GM18526 (cell line): ENCODE measurements around the gene ADAMTS2.

Experiments
- POLR2A ChIP-seq: IDR thresholded peaks from 3 replicates; pipeline ENCODE4 v1.6.1; 2011; ENCODE audit not compliant: insufficient read length; ENCODE audit errors: extremely low read depth

ADAMTS2 gene

GRCh38 chr5:179234563-179235135 is 110.6 kb downstream of the ADAMTS2 start:
- TF ChIP-seq POLR2A = no peak

GRCh38 chr5:179233909-179234562 is 111.2 kb downstream of the ADAMTS2 start:
- no peak for TF ChIP-seq POLR2A

- no peak for TF ChIP-seq POLR2A
These were observed 113.0 kb downstream of the ADAMTS2 start for GRCh38 chr5:179232091-179232735.

- no peak for TF ChIP-seq POLR2A
These were observed 114.0 kb downstream of the ADAMTS2 start for GRCh38 chr5:179231309-179231708.

- TF ChIP-seq POLR2A = no peak
These were observed 115.2 kb downstream of the ADAMTS2 start for GRCh38 chr5:179230061-179230461.

GRCh38 chr5:179229331-179229831 is 115.9 kb downstream of the ADAMTS2 start:
- no peak for TF ChIP-seq POLR2A

- TF ChIP-seq POLR2A = no peak
These were observed 116.7 kb downstream of the ADAMTS2 start for GRCh38 chr5:179228341-179229121.

- no peak for TF ChIP-seq POLR2A
These were observed 117.5 kb downstream of the ADAMTS2 start for GRCh38 chr5:179227580-179228311.

GRCh38 chr5:179227229-179227579 is 118.1 kb downstream of the ADAMTS2 start:
- no peak for TF ChIP-seq POLR2A

GRCh38 chr5:179226696-179227095 is 118.6 kb downstream of the ADAMTS2 start:
- TF ChIP-seq POLR2A = no peak

GRCh38 chr5:179225387-179225786 is 119.9 kb downstream of the ADAMTS2 start:
- TF ChIP-seq POLR2A = no peak

- TF ChIP-seq POLR2A = no peak
These were observed 120.5 kb downstream of the ADAMTS2 start for GRCh38 chr5:179224741-179225140.

GRCh38 chr5:179223961-179224360 is 121.3 kb downstream of the ADAMTS2 start:
- TF ChIP-seq POLR2A = no peak

GRCh38 chr5:179223528-179223927 is 121.7 kb downstream of the ADAMTS2 start:
- TF ChIP-seq POLR2A = no peak
